Vagina (tissue), 2 donors: ENCODE measurements around the gene NCOA7.

Source experiments
- CTCF ChIP-seq, 3 experiments: fragments of 450-650 bp in 2 of 3; fragments of 200-600 bp in 1 of 3; sonication (generic) in 1 of 3; IDR thresholded peaks; one replicate each; pipeline ENCODE4 v1.5.1; 2017 to 2019; ENCODE audit warnings: antibody characterized with exemption in 3 of 3, mild to moderate bottlenecking in 2 of 3, moderate library complexity in 2 of 3
- POLR2AphosphoS5 ChIP-seq, 2 donors: sonication (generic); formaldehyde crosslinking; IDR thresholded peaks; one replicate each; pipeline ENCODE4 v1.9.0; 2017; ENCODE audit warnings: antibody characterized with exemption in 2 of 2, mild to moderate bottlenecking in 2 of 2, low read depth in 1 of 2; ENCODE audit not compliant: insufficient read depth in 1 of 2

GRCh38 chr6:125913145-125913544 lies 122.4 kb downstream of the NCOA7 start:
- TF ChIP-seq CTCF (IDR thresholded peaks at IDR 0.05) = no peak
- TF ChIP-seq POLR2AphosphoS5 (IDR thresholded peaks at IDR 0.05; ENCODE audit: insufficient read depth in 1 of 2, low read depth in 1 of 2) = no peak
